K562 (cell line): Measurements from ENCODE around the gene CPT1B. TPM values are rescaled to one million over a fixed set of nuclear protein-coding genes. Genes with fewer than 3 reads are reported as not detected.

ENCODE experiments used
- ATAC-seq: fragments of 200-7000 bp; cut with Tn5 transposase; 3 replicates; pipeline ENCODE4 v1.9.1; 2020; ENCODE audit warnings: moderate library complexity
- BruUV-seq: library from RNA; stranded (reverse); fragments of 400-500 nt; replicated peaks from 2 replicates; lab custom pipeline; 2021; lab: Mats Ljungman, UMichigan
- CTCF ChIA-PET: fragments of 300-600 bp; formaldehyde crosslinking; extraction: SDS; loops from one replicate; lab custom pipeline; 2021; ENCODE audit warnings: low intra/inter-chr PET ratio; lab: Yijun Ruan, JAX
- POLR2A ChIA-PET: fragments of 300-600, 350-650 bp; sonication (Branson Sonifier 250); formaldehyde crosslinking; extraction: SDS; loops from one replicate; lab custom pipeline; 2021; ENCODE audit warnings: antibody characterized with exemption, inconsistent platforms; lab: Yijun Ruan, JAX
- DNase-seq, 4 experiments: peaks; one replicate each; pipeline versions ENCODE4 v3.0.0 to v3.0.0-alpha.2; 2011 to 2018; ENCODE audit warnings: low spot score in 3 of 4, mixed read lengths in 3 of 4; ENCODE audit errors: extremely low read depth in 1 of 4
- FAIRE-seq: peaks from 2 replicates; lab custom pipeline; 2011; peaks lifted over from hg19 to GRCh38; lab: Jason Lieb, UNC
- H2AFZ ChIP-seq: 2 replicates; pipeline ENCODE4 v1.6.0; 2011; ENCODE audit warnings: low read depth, low read length, control low read depth, inconsistent platforms
- H3K27ac ChIP-seq: fragments of 200-600 bp; 3 replicates; pipeline ENCODE4 v1.8.0; 2011; ENCODE audit warnings: low read depth, mild to moderate bottlenecking, control low read depth, inconsistent platforms, low read length, moderate library complexity, mixed read lengths; ENCODE audit errors: extremely low read depth
- H3K27me3 ChIP-seq, 2 experiments: fragments of 300-600 bp in 1 of 2; 2 replicates in 1 of 2; 3 replicates in 1 of 2; pipeline versions ENCODE4 v1.6.0 to v1.8.0; 2011; ENCODE audit warnings: inconsistent platforms in 2 of 2, low read length in 2 of 2, mild to moderate bottlenecking in 1 of 2, mixed read lengths in 1 of 2, moderate library complexity in 1 of 2; ENCODE audit not compliant: control insufficient read depth in 2 of 2, insufficient read depth in 2 of 2
- H3K36me3 ChIP-seq: fragments of 300-600 bp; 3 replicates; pipeline ENCODE4 v1.8.0; 2011; ENCODE audit warnings: mild to moderate bottlenecking, low read length, inconsistent platforms; ENCODE audit not compliant: control insufficient read depth, insufficient read depth
- H3K4me1 ChIP-seq, 2 experiments: fragments of 200-600 bp in 1 of 2; replicated peaks in 1 of 2; 2 replicates in 1 of 2; 3 replicates in 1 of 2; pipeline versions ENCODE4 v1.5.1 to v1.8.0; 2011; ENCODE audit warnings: inconsistent platforms in 2 of 2, low read length in 2 of 2, mild to moderate bottlenecking in 1 of 2, mixed read lengths in 1 of 2, moderate library complexity in 1 of 2; ENCODE audit not compliant: control insufficient read depth in 2 of 2, insufficient read depth in 2 of 2
- H3K4me2 ChIP-seq: 2 replicates; pipeline ENCODE4 v1.6.1; 2011; ENCODE audit warnings: low read length, control low read depth, inconsistent platforms, mixed read lengths; ENCODE audit not compliant: insufficient read depth
- H3K4me3 ChIP-seq: fragments of 200-600 bp; sonication (generic), shearing (Covaris generic); 2 replicates; pipeline ENCODE4 v1.5.1; 2016; ENCODE audit warnings: control low read depth, inconsistent platforms
- H3K79me2 ChIP-seq: fragments of 200-600 bp; 3 replicates; pipeline ENCODE4 v1.8.0; 2011; ENCODE audit warnings: low read length, inconsistent platforms; ENCODE audit not compliant: control insufficient read depth, insufficient read depth
- H3K9ac ChIP-seq, 2 experiments: 2 replicates each; pipeline versions ENCODE4 v1.6.0 to v1.6.1; 2011; ENCODE audit warnings: low read depth in 2 of 2, low read length in 2 of 2, control low read depth in 1 of 2, inconsistent platforms in 1 of 2, mild to moderate bottlenecking in 1 of 2, mixed read lengths in 1 of 2; ENCODE audit not compliant: insufficient read depth in 1 of 2
- H3K9me1 ChIP-seq: one replicate; pipeline ENCODE4 v1.6.0; 2011; ENCODE audit warnings: inconsistent platforms, mild to moderate bottlenecking, low read length, moderate library complexity; ENCODE audit not compliant: control insufficient read depth, insufficient read depth
- H3K9me3 ChIP-seq: replicated peaks from 2 replicates; pipeline ENCODE4 v1.5.1; 2011; ENCODE audit warnings: low read depth, low read length, inconsistent platforms; ENCODE audit not compliant: control insufficient read depth, insufficient read depth
- H4K20me1 ChIP-seq: replicated peaks from 2 replicates; pipeline ENCODE4 v1.6.1; 2011; ENCODE audit warnings: low read length, inconsistent platforms, mixed read lengths; ENCODE audit not compliant: control insufficient read depth, insufficient read depth
- FOSL1 ChIP-seq: fragments of 200-800 bp; sonication (Bioruptor generic); conservative IDR thresholded peaks from 2 replicates; pipeline ENCODE4 v1.6.1; 2016; ENCODE audit warnings: missing genetic modification characterization, missing compliant biosample characterization
- POLR2G ChIP-seq: fragments of 200-400 bp; formaldehyde crosslinking; IDR thresholded peaks from 2 replicates; pipeline ENCODE4 v1.6.1; 2017; ENCODE audit warnings: low read depth, mild to moderate bottlenecking, antibody characterized with exemption, low read length, moderate library complexity
- RBFOX2 ChIP-seq: fragments of 200-400 bp; formaldehyde crosslinking; IDR thresholded peaks from 2 replicates; pipeline ENCODE4 v1.6.1; 2017; ENCODE audit warnings: low read depth, mild to moderate bottlenecking, low read length, moderate library complexity
- USF2 ChIP-seq: sonication (generic); formaldehyde crosslinking; IDR thresholded peaks from 2 replicates; pipeline ENCODE4 v1.5.0; 2020; ENCODE audit warnings: missing genetic modification reagents
- XRCC3 ChIP-seq: fragments of 450-650 bp; IDR thresholded peaks from 2 replicates; pipeline ENCODE4 v1.6.1; 2017; ENCODE audit warnings: mild to moderate bottlenecking, moderate library complexity
- ZBTB33 ChIP-seq: sonication (generic); formaldehyde crosslinking; IDR thresholded peaks from 2 replicates; pipeline ENCODE4 v1.8.1; 2023; ENCODE audit warnings: mild to moderate bottlenecking, missing genetic modification reagents
- ZKSCAN8 ChIP-seq: fragments of 200-800 bp; sonication (Bioruptor generic); IDR thresholded peaks from 2 replicates; pipeline ENCODE4 v1.6.1; 2016; ENCODE audit warnings: missing genetic modification characterization, missing compliant biosample characterization
- ZNF282 ChIP-seq: sonication (generic); formaldehyde crosslinking; IDR thresholded peaks from 2 replicates; pipeline ENCODE4 v1.8.1; 2023; ENCODE audit warnings: missing genetic modification reagents
- WGBS: fragments of 100-300 bp; shearing (Covaris generic); methylation state at CpG from one replicate; pipeline ENCODE4 v1.1.6; 2016; ENCODE audit warnings: low coverage, mixed read lengths; ENCODE audit not compliant: insufficient coverage; ENCODE audit errors: missing lambda C conversion rate; 5-methylcytosine and 5-hydroxymethylcytosine counted together
- in situ Hi-C: fragments of 300-500 bp; cut with MboI; formaldehyde crosslinking; loops from 4 replicates; pipeline ENCODE4 v1.15.0; 2018; ENCODE audit warnings: inconsistent platforms, mixed read lengths
- intact Hi-C: fragments of 100-400 bp; cut with micrococcal nuclease; formaldehyde crosslinking; loops from 2 replicates; pipeline ENCODE4 v1.14.2; 2022
- polyA plus RNA-seq, 8 experiments: library from polyadenylated mRNA; depleted of rRNA in 4 of 8; stranded (reverse) in 5 of 8; unstranded in 3 of 8; fragments of >200 nt; fragmentation: Nextera tagmentation in 2 of 8; fragmentation: Illumina TruSeq in 1 of 8; extraction: Ambion mirVana in 2 of 8; extraction: Trizol in 1 of 8; gene quantifications; 2 replicates each; pipeline versions ENCODE4 v1.2.1 to v1.2.3, GENCODE V29; 2011 to 2014; ENCODE audit warnings: inconsistent platforms in 1 of 8, missing spikeins in 1 of 8
- total RNA-seq, 7 experiments: library from RNA; depleted of rRNA in 6 of 7; stranded (reverse); fragments of >200 nt in 6 of 7; fragmentation: Illumina TruSeq in 2 of 7; extraction: Trizol in 2 of 7; gene quantifications; 2 replicates each; pipeline versions ENCODE4 v1.2.1 to v1.2.3, GENCODE V29; 2011 to 2021; ENCODE audit warnings: low replicate concordance in 1 of 7

The CPT1B gene
- total and polyA plus RNA-seq, 9 of the 15 experiments (the other 6 are each of a cell fraction or from before 2014, with no cell fraction given) = 0.35 to 6.1 (median 2.6) TPM

DNA sequence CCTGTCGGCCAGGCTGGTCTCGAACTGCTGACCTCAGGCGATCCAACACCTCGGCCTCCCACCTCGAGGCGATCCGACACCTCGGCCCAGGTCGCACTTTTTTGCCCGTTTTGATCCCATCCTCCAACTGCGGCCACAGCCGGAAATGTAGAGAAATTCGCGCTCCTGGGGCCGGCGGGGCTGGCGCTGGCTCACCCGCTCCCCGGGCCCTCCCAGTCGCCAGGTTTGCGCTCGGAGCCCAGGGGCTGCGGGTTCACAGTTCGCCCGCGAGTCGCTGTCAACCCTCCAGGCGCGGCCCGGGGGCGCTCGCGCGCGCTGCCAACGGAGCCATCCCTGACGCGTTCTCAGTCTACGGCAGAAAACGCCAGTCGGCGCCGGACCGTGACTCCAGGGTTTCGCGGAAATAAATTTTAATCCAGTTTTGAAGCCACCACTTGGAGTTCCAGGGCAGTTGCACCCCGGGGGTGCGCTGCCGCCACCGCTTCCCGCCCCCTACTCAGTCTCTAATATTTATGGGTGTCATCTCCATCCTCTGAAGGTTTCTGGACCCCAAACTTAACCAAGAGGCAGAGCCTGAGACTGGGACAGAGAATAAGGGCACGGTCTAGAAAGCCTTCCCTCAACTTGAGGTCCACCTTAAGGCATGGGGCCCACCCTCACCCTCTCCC, 34.0 kb downstream of the CPT1B start:
- in situ Hi-C loops = no loop called here
- intact Hi-C loops = no loop called here
- Histone ChIP-seq H3K36me3 (no peaks in the 10 kb centered on the region), H4K20me1 (no peaks in the 10 kb centered on the region), H3K27me3 (no peaks in the 10 kb centered on the region), H3K27ac (no peak overlapping the region), H3K9me3 (no peaks in the 10 kb centered on the region), H3K4me1 (peaks cover 12 to 38% of the 10 kb centered on the region in 2 experiments)
- DNase-seq = no peak
- TF ChIP-seq ZNF282 (CRISPR knock-in tag) = no peak
- 0 out of 2 replicates have a peak, but pooled peaks have one; percentile 36 for TF ChIP-seq POLR2G
- no peak for TF ChIP-seq USF2
- peak; percentile 40; the same call in 1 of the 2 replicates for TF ChIP-seq ZBTB33
- TF ChIP-seq ZKSCAN8 (CRISPR knock-in tag) = no peak
- no peak for TF ChIP-seq FOSL1 (tag)
- no peak for TF ChIP-seq XRCC3
- 0 out of 2 replicates have a peak, but pooled peaks have one; percentile 21 for TF ChIP-seq RBFOX2
- TF ChIP-seq, all 486 proteins: peak for 3
- H3K9ac ChIP-seq = no peak overlapping the region; a peak in 1 of 4 replicates
- CTCF ChIA-PET = no interaction called here
- ATAC-seq = no peak
- 91% methylated on average over 10 of the region's 52 CpGs for WGBS
- H3K4me2 ChIP-seq = no peak overlapping the region
- no peak overlapping the region for H2AFZ ChIP-seq
- FAIRE-seq = no peak
- no TSS peak for BruUV-seq
- no peaks in the 10 kb centered on the region for H3K9me1 ChIP-seq
- no peak overlapping the region for H3K4me3 ChIP-seq
- no peaks in the 10 kb centered on the region for H3K79me2 ChIP-seq
- POLR2A ChIA-PET = no interaction called here
